IMR-90 (cell line): ENCODE data around the gene TSPAN32.

Experiments used
- BHLHE40 ChIP-seq: fragments of 150-350 bp; IDR thresholded peaks from 2 replicates; pipeline ENCODE4 v1.6.1; 2016; ENCODE audit warnings: mild to moderate bottlenecking, low read depth, low read length
- CEBPB ChIP-seq: IDR thresholded peaks from 2 replicates; pipeline ENCODE4 v1.6.1; 2012; ENCODE audit warnings: low read depth, low read length, improper control_type of control experiment
- CTCF ChIP-seq: conservative IDR thresholded peaks from 2 replicates; pipeline ENCODE4 v1.5.1; 2012; ENCODE audit warnings: mild to moderate bottlenecking, low read depth, low read length, improper control_type of control experiment
- ELK1 ChIP-seq: fragments of 150-350 bp; IDR thresholded peaks from 2 replicates; pipeline ENCODE4 v1.6.1; 2016; ENCODE audit warnings: low read depth, mild to moderate bottlenecking, low read length, moderate library complexity, borderline replicate concordance
- MAFK ChIP-seq: IDR thresholded peaks from 2 replicates; pipeline ENCODE4 v1.6.1; 2012; ENCODE audit warnings: low read depth, low read length, improper control_type of control experiment
- MAZ ChIP-seq: IDR thresholded peaks from 2 replicates; pipeline ENCODE4 v1.6.1; 2012; ENCODE audit warnings: low read depth, mild to moderate bottlenecking, low read length, improper control_type of control experiment, moderate library complexity, borderline replicate concordance
- MXI1 ChIP-seq: IDR thresholded peaks from 2 replicates; pipeline ENCODE4 v1.6.1; 2012; ENCODE audit warnings: low read depth, mild to moderate bottlenecking, low read length, moderate library complexity, borderline replicate concordance
- POLR2A ChIP-seq: IDR thresholded peaks from 2 replicates; pipeline ENCODE4 v1.6.1; 2012; ENCODE audit warnings: mild to moderate bottlenecking, low read depth, low read length
- RAD21 ChIP-seq: IDR thresholded peaks from 2 replicates; pipeline ENCODE4 v1.6.1; 2012; ENCODE audit warnings: low read length, improper control_type of control experiment
- RCOR1 ChIP-seq: IDR thresholded peaks from 2 replicates; pipeline ENCODE4 v1.6.1; 2012; ENCODE audit warnings: mild to moderate bottlenecking, low read length, improper control_type of control experiment; ENCODE audit not compliant: insufficient replicate concordance
- RFX5 ChIP-seq: IDR thresholded peaks from 2 replicates; pipeline ENCODE4 v1.8.0; 2012; ENCODE audit warnings: low read depth, mild to moderate bottlenecking, low read length, moderate library complexity
- SMC3 ChIP-seq: fragments of 150-350 bp; IDR thresholded peaks from 2 replicates; pipeline ENCODE4 v1.6.1; 2016; ENCODE audit warnings: low read depth, mild to moderate bottlenecking, antibody characterized with exemption, low read length, moderate library complexity

GRCh38 chr11:2267851-2268728, 33.7 kb upstream of the TSPAN32 start:
- TF ChIP-seq SMC3 (no peak), POLR2A (no peak), CTCF (no peak), MAFK (no peak), CEBPB (no peak), RAD21 (no peak), MAZ (no peak), RFX5 (no peak), ELK1 (no peak), RCOR1 (no peak), BHLHE40 (no peak), MXI1 (no peak)
